ENCODE results near the gene CSF1R.

GRCh38 chr5:150077060-150077459 lies 9.3 kb downstream of the CSF1R start:
- TF ChIP-seq CTCF (IDR thresholded peaks at IDR 0.05) (no peak), POLR2A (IDR thresholded peaks at IDR 0.05) (no peak), POLR2AphosphoS5 (IDR thresholded peaks at IDR 0.05) (no peak)

All from gastroesophageal sphincter (tissue), 3 donors.